H1 (cell line): ENCODE measurements around the gene DCDC2B. TPM values are rescaled to one million over a fixed set of nuclear protein-coding genes. Genes with fewer than 3 reads are reported as not detected.

Experiments used
- CTCF ChIA-PET: fragments of 300-600 bp; sonication (Branson Sonifier 250); formaldehyde crosslinking; loops from one replicate; lab custom pipeline; 2021; ENCODE audit not compliant: partially characterized antibody; lab: Charles Lee
- POLR2A ChIA-PET: fragments of 300-600 bp; sonication (Branson Sonifier 250); formaldehyde crosslinking; loops from one replicate; lab custom pipeline; 2021; ENCODE audit warnings: inconsistent platforms; ENCODE audit not compliant: partially characterized antibody; lab: Charles Lee
- DNase-seq, 2 experiments: peaks; one replicate each; pipeline versions ENCODE4 v3.0.0 to v3.0.0-alpha.2; 2010 to 2022; ENCODE audit warnings: low spot score in 2 of 2, low read depth in 1 of 2, mixed read lengths in 1 of 2
- FAIRE-seq: peaks from 2 replicates; lab custom pipeline; 2011; peaks lifted over from hg19 to GRCh38; lab: Jason Lieb, UNC
- H2AFZ ChIP-seq: 2 replicates; pipeline ENCODE4 v1.8.1; 2012; ENCODE audit warnings: low read length, inconsistent platforms
- H2AK5ac ChIP-seq: 2 replicates; pipeline ENCODE4 v1.6.1; 2013; ENCODE audit warnings: low read depth, low read length
- H2BK120ac ChIP-seq: replicated peaks from 2 replicates; pipeline ENCODE3; 2013; ENCODE audit warnings: low read depth, low read length, inconsistent platforms
- H2BK12ac ChIP-seq: 2 replicates; pipeline ENCODE4 v1.6.1; 2013; ENCODE audit warnings: low read depth, low read length
- H2BK15ac ChIP-seq: 2 replicates; pipeline ENCODE4 v1.6.1; 2013; ENCODE audit warnings: low read length
- H2BK20ac ChIP-seq: 2 replicates; pipeline ENCODE4 v1.6.1; 2013; ENCODE audit warnings: low read length
- H2BK5ac ChIP-seq: 2 replicates; pipeline ENCODE4 v1.6.1; 2013; ENCODE audit warnings: low read depth, low read length
- H3K14ac ChIP-seq: 2 replicates; pipeline ENCODE4 v1.6.1; 2013; ENCODE audit warnings: inconsistent platforms; ENCODE audit not compliant: insufficient read length
- H3K18ac ChIP-seq: 2 replicates; pipeline ENCODE4 v1.6.1; 2013; ENCODE audit warnings: low read length; ENCODE audit errors: extremely low read depth
- H3K23ac ChIP-seq: 2 replicates; pipeline ENCODE4 v1.6.1; 2013; ENCODE audit warnings: inconsistent platforms; ENCODE audit not compliant: insufficient read length
- H3K23me2 ChIP-seq: 2 replicates; pipeline ENCODE4 v1.6.1; 2013; ENCODE audit warnings: low read depth, low read length
- H3K27ac ChIP-seq: 2 replicates; pipeline ENCODE4 v1.6.1; 2011; ENCODE audit warnings: low read depth, low read length, inconsistent platforms
- H3K27me3 ChIP-seq, 4 experiments: replicated peaks in 1 of 4; 1 replicate in 1 of 4; 2 replicates in 3 of 4; pipeline versions ENCODE4 v1.6.1 to v1.8.1; 2011 to 2013; ENCODE audit warnings: low read length in 3 of 4, mild to moderate bottlenecking in 3 of 4, inconsistent platforms in 2 of 4, mixed read lengths in 2 of 4, moderate library complexity in 1 of 4; ENCODE audit not compliant: control insufficient read depth in 3 of 4, insufficient read depth in 3 of 4; ENCODE audit errors: extremely low read depth in 1 of 4
- H3K36me3 ChIP-seq, 4 experiments: 2 replicates each; pipeline versions ENCODE4 v1.6.1 to v1.8.1; 2011 to 2013; ENCODE audit warnings: mild to moderate bottlenecking in 4 of 4, low read length in 3 of 4, moderate library complexity in 2 of 4, control low read depth in 1 of 4, inconsistent platforms in 1 of 4; ENCODE audit not compliant: insufficient read depth in 4 of 4, control insufficient read depth in 2 of 4
- H3K4ac ChIP-seq: replicated peaks from 2 replicates; pipeline ENCODE3; 2013; ENCODE audit warnings: low read length, low read depth, mixed read lengths, inconsistent platforms; ENCODE audit not compliant: insufficient read length
- H3K4me1 ChIP-seq, 4 experiments: replicated peaks in 1 of 4; 1 replicate in 1 of 4; 2 replicates in 3 of 4; pipeline versions ENCODE4 v1.6.1 to v1.8.1; 2011 to 2013; ENCODE audit warnings: low read length in 3 of 4, inconsistent platforms in 2 of 4, mixed read lengths in 1 of 4; ENCODE audit not compliant: insufficient read depth in 4 of 4, control insufficient read depth in 3 of 4
- H3K4me2 ChIP-seq, 2 experiments: 2 replicates each; pipeline versions ENCODE4 v1.6.1 to v1.8.1; 2011 to 2013; ENCODE audit warnings: low read depth in 2 of 2, low read length in 2 of 2, control low read depth in 1 of 2, inconsistent platforms in 1 of 2, mild to moderate bottlenecking in 1 of 2; ENCODE audit not compliant: insufficient read depth in 1 of 2
- H3K4me3 ChIP-seq, 4 experiments: fragments of 200-600, 300-600 bp in 1 of 4; sonication (generic), shearing (Covaris generic), sonication (Bioruptor Twin) in 1 of 4; 2 replicates each; pipeline versions ENCODE4 v1.5.1 to v1.8.1; 2011 to 2016; ENCODE audit warnings: low read length in 4 of 4, low read depth in 3 of 4, control low read depth in 2 of 4, inconsistent platforms in 2 of 4, mild to moderate bottlenecking in 2 of 4, mixed read lengths in 1 of 4, moderate library complexity in 1 of 4; ENCODE audit not compliant: insufficient read depth in 2 of 4; ENCODE audit errors: extremely low read depth in 1 of 4
- H3K56ac ChIP-seq: replicated peaks from 2 replicates; pipeline ENCODE3; 2013; ENCODE audit warnings: low read depth, mild to moderate bottlenecking, mixed read lengths, low read length, inconsistent platforms; ENCODE audit not compliant: insufficient read length
- H3K79me1 ChIP-seq: 2 replicates; pipeline ENCODE4 v1.6.1; 2013; ENCODE audit warnings: low read depth, low read length, control low read depth
- H3K79me2 ChIP-seq, 2 experiments: 2 replicates each; pipeline versions ENCODE4 v1.6.1 to v1.8.1; 2012 to 2013; ENCODE audit warnings: low read length in 2 of 2, mild to moderate bottlenecking in 2 of 2, inconsistent platforms in 1 of 2; ENCODE audit not compliant: insufficient read depth in 2 of 2, control insufficient read depth in 1 of 2
- H3K9ac ChIP-seq, 4 experiments: replicated peaks in 1 of 4; 1 replicate in 1 of 4; 2 replicates in 3 of 4; pipeline versions ENCODE4 v1.6.1 to v1.8.1; 2011 to 2013; ENCODE audit warnings: low read depth in 3 of 4, low read length in 3 of 4, control low read depth in 2 of 4, mild to moderate bottlenecking in 2 of 4, moderate library complexity in 2 of 4, inconsistent platforms in 1 of 4; ENCODE audit errors: extremely low read depth in 1 of 4
- H3K9me3 ChIP-seq, 2 experiments: 2 replicates each; pipeline versions ENCODE4 v1.6.1 to v1.8.1; 2012 to 2013; ENCODE audit warnings: mild to moderate bottlenecking in 2 of 2, moderate library complexity in 2 of 2, control low read depth in 1 of 2, inconsistent platforms in 1 of 2, low read depth in 1 of 2, low read length in 1 of 2, mixed read lengths in 1 of 2; ENCODE audit not compliant: insufficient read depth in 2 of 2
- H4K20me1 ChIP-seq, 2 experiments: replicated peaks in 1 of 2; 2 replicates each; pipeline versions ENCODE3 to v1.8.1; 2011 to 2013; ENCODE audit warnings: inconsistent platforms in 2 of 2, low read length in 2 of 2, mild to moderate bottlenecking in 1 of 2; ENCODE audit not compliant: insufficient read depth in 2 of 2, control insufficient read depth in 1 of 2
- H4K5ac ChIP-seq: 2 replicates; pipeline ENCODE4 v1.6.1; 2013; ENCODE audit warnings: low read length, low read depth, mixed read lengths, inconsistent platforms; ENCODE audit not compliant: insufficient read length
- H4K8ac ChIP-seq: 2 replicates; pipeline ENCODE4 v1.8.0; 2013; ENCODE audit warnings: mild to moderate bottlenecking, moderate library complexity, low read length, inconsistent platforms; ENCODE audit not compliant: insufficient read depth; ENCODE audit errors: extremely low read depth
- H4K91ac ChIP-seq: replicated peaks from 2 replicates; pipeline ENCODE3; 2013; ENCODE audit warnings: low read length, mixed read lengths, inconsistent platforms; ENCODE audit not compliant: insufficient read length
- BACH1 ChIP-seq: IDR thresholded peaks from 2 replicates; pipeline ENCODE4 v1.6.1; 2012; ENCODE audit warnings: low read length, improper control_type of control experiment
- CBX5 ChIP-seq: fragments of 300-800, 300-1000 bp; sonication (generic); IDR thresholded peaks from 2 replicates; pipeline ENCODE4 v1.7.1; 2016; ENCODE audit warnings: antibody characterized with exemption, low read length, low read depth
- CHD2 ChIP-seq: IDR thresholded peaks from 2 replicates; pipeline ENCODE4 v1.6.1; 2012; ENCODE audit warnings: low read length, improper control_type of control experiment
- CTBP2 ChIP-seq: IDR thresholded peaks from 2 replicates; pipeline ENCODE4 v1.7.0; 2011; ENCODE audit warnings: borderline replicate concordance, mild to moderate bottlenecking, moderate library complexity, mixed read lengths, low read length; ENCODE audit not compliant: insufficient read depth, insufficient read length
- JUND ChIP-seq: IDR thresholded peaks from 2 replicates; pipeline ENCODE4 v1.6.1; 2011; ENCODE audit warnings: mild to moderate bottlenecking, improper control_type of control experiment, low read length
- MAFK ChIP-seq: IDR thresholded peaks from 2 replicates; pipeline ENCODE4 v1.6.1; 2012; ENCODE audit warnings: low read depth, mild to moderate bottlenecking, improper control_type of control experiment, low read length
- NANOG ChIP-seq: IDR thresholded peaks from 2 replicates; pipeline ENCODE4 v1.6.1; 2011; ENCODE audit warnings: low read length, low read depth, mild to moderate bottlenecking, inconsistent platforms; ENCODE audit not compliant: insufficient read depth, poor library complexity, severe bottlenecking
- PHF8 ChIP-seq: fragments of 200-600 bp; sonication (generic); conservative IDR thresholded peaks from 2 replicates; pipeline ENCODE4 v1.7.1; 2012; ENCODE audit warnings: low read depth, mild to moderate bottlenecking, inconsistent platforms, low read length, moderate library complexity
- POLR2AphosphoS5 ChIP-seq: IDR thresholded peaks from 2 replicates; pipeline ENCODE4 v1.6.1; 2011; ENCODE audit warnings: low read depth, low read length
- RNF2 ChIP-seq: fragments of 200-900, 300-1000 bp; sonication (generic); IDR thresholded peaks from 2 replicates; pipeline ENCODE4 v1.7.1; 2016; ENCODE audit warnings: borderline replicate concordance, low read depth, mild to moderate bottlenecking, antibody characterized with exemption, low read length; ENCODE audit not compliant: poor library complexity, severe bottlenecking; ENCODE audit errors: missing control alignments
- RXRA ChIP-seq: IDR thresholded peaks from 2 replicates; pipeline ENCODE4 v1.6.1; 2011; ENCODE audit warnings: low read depth, mild to moderate bottlenecking, low read length, moderate library complexity; ENCODE audit not compliant: insufficient read depth
- SAP30 ChIP-seq: fragments of 300-600 bp; sonication (generic); IDR thresholded peaks from 2 replicates; pipeline ENCODE4 v1.7.1; 2012; ENCODE audit warnings: low read length, moderate library complexity, mild to moderate bottlenecking, inconsistent platforms; ENCODE audit not compliant: insufficient read depth, insufficient replicate concordance
- SRF ChIP-seq: IDR thresholded peaks from 2 replicates; pipeline ENCODE4 v1.6.1; 2011; ENCODE audit warnings: mild to moderate bottlenecking, low read depth, low read length, moderate library complexity
- TEAD4 ChIP-seq: IDR thresholded peaks from 2 replicates; pipeline ENCODE4 v1.6.1; 2012; ENCODE audit warnings: low read depth, low read length, inconsistent platforms, mixed read lengths
- polyA plus RNA-seq, 7 experiments: library from polyadenylated mRNA; depleted of rRNA in 3 of 7; stranded (reverse) in 5 of 7; unstranded in 2 of 7; fragments of >200 nt in 5 of 7; fragments of 200-250 nt in 2 of 7; gene quantifications; 1 replicate in 5 of 7; 2 replicates in 1 of 7; 4 replicates in 1 of 7; pipeline versions ENCODE4 v1.2.1 to v1.2.3, GENCODE V29; 2011 to 2013; ENCODE audit warnings: missing spikeins in 2 of 7, mixed read lengths in 2 of 7
- total RNA-seq: library from RNA; stranded (reverse); fragmentation: NEBNext Ultra II Directional; extraction: Animal tissue kit (Norgen Biotek cat#: 25700); gene quantifications from 2 replicates; pipeline ENCODE4 v1.2.1, GENCODE V29; 2021

Gene DCDC2B
- total and polyA plus RNA-seq, 2 of the 8 experiments (the other 6 are each of a cell fraction or from before 2014, with no cell fraction given), result not detected

GRCh38 chr1:32184650-32185049 lies 24.2 kb upstream of the DCDC2B start:
- Histone ChIP-seq H2AFZ (no peak overlapping the region), H3K4me3 (no peak overlapping the region), H2BK5ac (no peak overlapping the region), H2BK120ac (no peak overlapping the region), H3K4me2 (no peak overlapping the region), H3K4ac (no peak overlapping the region), H3K23ac (no peak overlapping the region), H3K27ac (no peak overlapping the region), H3K56ac (no peak overlapping the region), H2BK12ac (no peak overlapping the region), H3K36me3 (peaks cover 26 to 68% (median 55%) of the 10 kb centered on the region in 4 experiments), H2BK20ac (no peak overlapping the region), H2AK5ac (no peak overlapping the region), H3K79me2 (peaks cover 7 to 45% of the 10 kb centered on the region in 2 experiments), H3K4me1 (peaks cover 0 to 6% (median 5%) of the 10 kb centered on the region in 4 experiments; a peak in 3 of 7 replicates), H3K23me2 (peaks cover under 1% of the 10 kb centered on the region; the same call in 1 of the 2 replicates), H2BK15ac (no peak overlapping the region), H4K8ac (no peak overlapping the region), H3K27me3 (no peaks in the 10 kb centered on the region), H3K9ac (no peak overlapping the region), H4K20me1 (peaks cover 0 to 11% of the 10 kb centered on the region in 2 experiments), H3K9me3 (no peaks in the 10 kb centered on the region), H3K79me1 (peaks cover 3% of the 10 kb centered on the region; the same call in 1 of the 2 replicates), H4K91ac (no peak overlapping the region), H4K5ac (no peak overlapping the region), H3K14ac (no peak overlapping the region), H3K18ac (no peak overlapping the region)
- no peak for DNase-seq
- FAIRE-seq, result no peak
- POLR2A ChIA-PET, result interaction anchor here (0.6 to 18.1 kb wide), 6 partner anchors 12 to 1210 kb away, joined by 3 to 332 read pairs (median 5); partner anchors contain the start of genes CCDC28B, IQCC and MARCKSL1
- CTCF ChIA-PET, result interaction anchor here (0.8 to 1.2 kb wide), 3 partner anchors 11 to 39 kb away, joined by 3 read pairs; no protein-coding TSS in a partner anchor
- no peak for TF ChIP-seq SRF
- TF ChIP-seq TEAD4, result no peak
- no peak for TF ChIP-seq PHF8
- TF ChIP-seq MAFK, result no peak
- TF ChIP-seq BACH1, result no peak
- no peak for TF ChIP-seq CBX5
- TF ChIP-seq JUND, result no peak
- no peak for TF ChIP-seq POLR2AphosphoS5
- TF ChIP-seq CTBP2, result no peak
- TF ChIP-seq RNF2, result no peak
- no peak for TF ChIP-seq SAP30
- no peak for TF ChIP-seq NANOG
- no peak for TF ChIP-seq CHD2
- no peak for TF ChIP-seq RXRA
